Measurements from ENCODE around the gene CCSER1. TPM values are rescaled to one million over a fixed set of nuclear protein-coding genes. Genes with fewer than 3 reads are reported as not detected.

Gene CCSER1
- total and polyA plus RNA-seq, 2 experiments from 2014 or later = 2.9 to 3.4 TPM

GRCh38 chr4:90580326-90580725 lies 453.1 kb downstream of the CCSER1 start:
- no peaks in the 10 kb centered on the region for H3K79me2 ChIP-seq (replicated peaks; ENCODE audit: insufficient read depth)
- Mint-ChIP-seq H3K9me3 (no peaks in the 10 kb centered on the region), H3K4me1 (peaks cover 28% of the 10 kb centered on the region), H3K27ac (peak overlapping the region; percentile 78; the same call in 1 of the 2 replicates), H3K27me3 (ENCODE audit: insufficient read depth, low read depth, poor library complexity) (no peaks in the 10 kb centered on the region), H3K36me3 (ENCODE audit: low read depth) (no peaks in the 10 kb centered on the region), H3K4me3 (no peak overlapping the region)
- peak overlapping the region; percentile 2; the same call in 1 of the 2 replicates for H3K27ac ChIP-seq (ENCODE audit: low read depth)
- ATAC-seq = peak; percentile 95
- no peaks in the 10 kb centered on the region for H3F3A ChIP-seq (replicated peaks; ENCODE audit: low read depth)
- H3K36me3 ChIP-seq (ENCODE audit: insufficient read depth) = no peaks in the 10 kb centered on the region
- TF ChIP-seq CTCF (conservative IDR thresholded peaks at IDR 0.05; ENCODE audit: low read depth in 2 of 2) (no peak), CREB1 (CRISPR knock-in tag; IDR thresholded peaks at IDR 0.05; ENCODE audit: low read depth) (no peak), ZNF331 (CRISPR knock-in tag; IDR thresholded peaks at IDR 0.05; ENCODE audit: low read depth) (no peak), NANOG (IDR thresholded peaks at IDR 0.05; ENCODE audit: borderline replicate concordance) (no peak), ZNF462 (CRISPR knock-in tag; IDR thresholded peaks at IDR 0.05) (no peak)
- 0 out of 2 replicates have a peak overlapping the region, but pooled peaks have one; percentile 9 for H3K4me2 ChIP-seq
- no peaks in the 10 kb centered on the region for H3K9me2 ChIP-seq (ENCODE audit: insufficient read depth)
- DNase-seq (ENCODE audit: low spot score) = peak; percentile 56
- H3K27me3 ChIP-seq (ENCODE audit: insufficient read depth) = no peaks in the 10 kb centered on the region
- no peak overlapping the region for H3K4me3 ChIP-seq
- no peak overlapping the region for H2AFZ ChIP-seq
- H4K20me1 ChIP-seq (replicated peaks; ENCODE audit: insufficient read depth) = no peaks in the 10 kb centered on the region
- H3K4me1 ChIP-seq (ENCODE audit: insufficient read depth) = peaks cover 24% of the 10 kb centered on the region; the same call in 1 of the 2 replicates
